Glomerular visceral epithelial cell (primary cell): ENCODE results near the gene UFSP1.
"Not testable (repeated sequence)": the region's sequence is repeated elsewhere in the genome, so short reads cannot be mapped to it uniquely, and the experiment has no call there.

Experiments
- DNase-seq: peaks from one replicate; pipeline ENCODE4 v3.0.0-alpha.2; 2016; ENCODE audit errors: extremely low spot score

Gene UFSP1

GRCh38 chr7:100888988-100889750 lies at the start of gene UFSP1:
Gene UFSP1 (minus strand): TSS chr7:100889715. CDS start chr7:100889271, 444 bp downstream.
- DNase-seq: no peak

GRCh38 chr7:100936167-100936566 lies 46.7 kb upstream of the UFSP1 start:
- DNase-seq: not testable (repeated sequence)

- DNase-seq: not testable (repeated sequence)
Observed at GRCh38 chr7:100935381-100935780, 45.9 kb upstream of the UFSP1 start.

GRCh38 chr7:100933734-100934133 lies 44.2 kb upstream of the UFSP1 start:
- no peak for DNase-seq

GRCh38 chr7:100929808-100930174 lies 40.3 kb upstream of the UFSP1 start:
- DNase-seq: no peak

GRCh38 chr7:100923616-100924015 lies 34.1 kb upstream of the UFSP1 start:
- not testable (repeated sequence) for DNase-seq

GRCh38 chr7:100921039-100921438 lies 31.5 kb upstream of the UFSP1 start:
- no peak for DNase-seq

- DNase-seq: not testable (repeated sequence)
Observed at GRCh38 chr7:100919779-100920437, 30.4 kb upstream of the UFSP1 start.

- DNase-seq: not testable (repeated sequence)
Observed at GRCh38 chr7:100919335-100919734, 29.8 kb upstream of the UFSP1 start.

GRCh38 chr7:100914879-100915447 lies 25.4 kb upstream of the UFSP1 start:
- DNase-seq: no peak

GRCh38 chr7:100914208-100914878 lies 24.8 kb upstream of the UFSP1 start:
- no peak for DNase-seq

- DNase-seq: no peak
Observed at GRCh38 chr7:100911484-100911883, 22.0 kb upstream of the UFSP1 start.

GRCh38 chr7:100910443-100910842 lies 20.9 kb upstream of the UFSP1 start:
- not testable (repeated sequence) for DNase-seq

- no peak for DNase-seq
Observed at GRCh38 chr7:100908512-100908911, 19.0 kb upstream of the UFSP1 start.

- DNase-seq: no peak
Observed at GRCh38 chr7:100902638-100903037, 13.1 kb upstream of the UFSP1 start.

- no peak for DNase-seq
Observed at GRCh38 chr7:100901921-100902332, 12.4 kb upstream of the UFSP1 start.

GRCh38 chr7:100900978-100901377 lies 11.5 kb upstream of the UFSP1 start:
- DNase-seq: no peak

GRCh38 chr7:100899432-100899831 lies 9.9 kb upstream of the UFSP1 start:
- no peak for DNase-seq

GRCh38 chr7:100897772-100898454 lies 8.4 kb upstream of the UFSP1 start:
- no peak for DNase-seq

GRCh38 chr7:100896732-100897608 lies 7.5 kb upstream of the UFSP1 start:
- DNase-seq: no peak
